ENCODE data around the gene FEM1B.

The FEM1B gene

DNA sequence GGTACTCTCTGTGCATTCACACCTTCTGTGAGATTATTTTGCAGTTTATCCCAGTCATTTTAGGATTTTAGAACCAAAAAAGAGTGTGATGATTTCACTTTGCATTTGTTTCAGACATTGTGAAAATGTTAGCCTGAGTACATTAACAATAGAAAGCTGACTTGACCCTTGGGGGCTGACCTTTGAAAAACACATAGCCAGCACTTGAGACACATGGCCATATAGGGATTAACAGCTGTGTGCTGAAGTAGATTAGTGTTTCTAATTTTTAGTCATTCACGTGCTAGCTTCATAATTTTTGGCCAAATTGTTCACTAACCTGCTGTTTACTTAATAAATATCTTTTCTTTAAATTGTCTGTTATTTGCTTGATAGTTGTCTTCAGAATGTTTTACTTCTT lies 3.5 kb downstream of the FEM1B start:
- Histone ChIP-seq H3K4me1 (ENCODE audit: control insufficient read depth in 1 of 2, insufficient read depth in 1 of 2, low read depth in 1 of 2, low read length in 1 of 2) (peaks cover 65 to 74% of the 10 kb centered on the region in 2 experiments), H3K27ac (no peak overlapping the region)

DNA sequence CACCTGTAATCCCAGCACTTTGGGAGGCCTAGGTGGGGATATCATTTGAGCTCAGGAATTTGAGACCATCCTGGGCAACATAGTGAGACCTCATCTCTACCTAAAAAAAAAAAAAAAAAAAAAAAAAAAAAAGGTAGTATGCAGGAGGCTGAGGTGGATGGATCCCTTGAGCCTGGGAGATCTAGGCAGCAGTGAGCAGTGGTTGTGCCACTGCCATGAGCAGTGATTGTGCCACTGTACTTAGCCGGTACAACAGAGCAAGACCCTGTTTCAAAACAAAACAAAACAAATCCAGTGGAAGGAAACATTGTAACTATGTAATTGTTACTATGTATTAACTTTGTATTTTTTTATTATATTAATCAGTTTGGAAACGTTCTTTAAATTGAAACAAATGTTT lies 5.9 kb downstream of the FEM1B start:
- Histone ChIP-seq H3K36me3 (no peaks in the 10 kb centered on the region), H3K4me1 (ENCODE audit: control insufficient read depth in 1 of 2, insufficient read depth in 1 of 2, low read depth in 1 of 2, low read length in 1 of 2) (peaks cover 57 to 61% of the 10 kb centered on the region in 2 experiments), H3K9me3 (no peaks in the 10 kb centered on the region), H3K27me3 (no peaks in the 10 kb centered on the region), H3K27ac (no peak overlapping the region), H3K4me3 (ENCODE audit: low read depth in 1 of 2, low read length in 1 of 2) (no peak overlapping the region)
- no peak for TF ChIP-seq CTCF (IDR thresholded peaks at IDR 0.05)

More for the DNA sequence above, 3.5 kb downstream of the FEM1B start:
- Histone ChIP-seq H3K36me3 (no peaks in the 10 kb centered on the region), H3K9me3 (no peaks in the 10 kb centered on the region), H3K27me3 (no peaks in the 10 kb centered on the region), H3K4me3 (ENCODE audit: low read depth in 1 of 2, low read length in 1 of 2) (no peak overlapping the region)
- TF ChIP-seq CTCF (IDR thresholded peaks at IDR 0.05), result no peak

DNA sequence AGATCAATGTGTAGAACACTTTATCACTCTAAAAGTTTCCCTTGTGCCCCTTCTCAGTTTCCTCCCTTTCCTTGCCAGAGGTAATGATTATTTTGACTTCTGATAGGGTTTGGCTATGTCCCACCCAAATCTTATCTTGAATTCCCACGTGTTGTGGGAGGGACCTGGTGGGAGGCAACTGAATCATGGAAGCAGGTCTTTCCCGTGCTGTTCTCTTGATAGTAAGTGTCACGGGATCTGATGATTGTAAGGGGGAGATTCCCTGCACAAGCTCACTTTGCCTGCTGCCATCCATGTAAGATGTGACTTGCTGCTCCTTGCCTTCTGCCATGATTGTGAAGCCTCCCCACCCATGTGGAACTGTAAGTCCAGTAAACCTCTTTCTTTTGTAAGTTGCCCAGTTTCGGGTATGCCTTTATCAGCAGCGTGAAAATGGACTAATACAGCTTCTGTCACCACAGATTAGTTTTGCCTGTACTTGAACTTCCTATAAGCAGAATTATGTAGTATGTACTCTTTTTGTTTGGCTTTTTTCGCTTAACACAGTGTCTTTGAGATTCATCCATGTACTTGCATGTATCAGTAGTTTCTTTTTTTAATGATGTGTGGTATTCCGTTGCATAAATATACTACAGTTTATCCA lies 7.2 kb downstream of the FEM1B start:
- Histone ChIP-seq H3K27ac (peak overlapping the region; percentile 58), H3K36me3 (peaks cover 3% of the 10 kb centered on the region), H3K9me3 (no peaks in the 10 kb centered on the region), H3K27me3 (no peaks in the 10 kb centered on the region), H3K4me1 (ENCODE audit: control insufficient read depth in 1 of 2, insufficient read depth in 1 of 2, low read depth in 1 of 2, low read length in 1 of 2) (peaks cover 49 to 54% of the 10 kb centered on the region in 2 experiments), H3K4me3 (ENCODE audit: low read depth in 1 of 2, low read length in 1 of 2) (no peak overlapping the region)
- TF ChIP-seq CTCF (IDR thresholded peaks at IDR 0.05), result no peak

DNA sequence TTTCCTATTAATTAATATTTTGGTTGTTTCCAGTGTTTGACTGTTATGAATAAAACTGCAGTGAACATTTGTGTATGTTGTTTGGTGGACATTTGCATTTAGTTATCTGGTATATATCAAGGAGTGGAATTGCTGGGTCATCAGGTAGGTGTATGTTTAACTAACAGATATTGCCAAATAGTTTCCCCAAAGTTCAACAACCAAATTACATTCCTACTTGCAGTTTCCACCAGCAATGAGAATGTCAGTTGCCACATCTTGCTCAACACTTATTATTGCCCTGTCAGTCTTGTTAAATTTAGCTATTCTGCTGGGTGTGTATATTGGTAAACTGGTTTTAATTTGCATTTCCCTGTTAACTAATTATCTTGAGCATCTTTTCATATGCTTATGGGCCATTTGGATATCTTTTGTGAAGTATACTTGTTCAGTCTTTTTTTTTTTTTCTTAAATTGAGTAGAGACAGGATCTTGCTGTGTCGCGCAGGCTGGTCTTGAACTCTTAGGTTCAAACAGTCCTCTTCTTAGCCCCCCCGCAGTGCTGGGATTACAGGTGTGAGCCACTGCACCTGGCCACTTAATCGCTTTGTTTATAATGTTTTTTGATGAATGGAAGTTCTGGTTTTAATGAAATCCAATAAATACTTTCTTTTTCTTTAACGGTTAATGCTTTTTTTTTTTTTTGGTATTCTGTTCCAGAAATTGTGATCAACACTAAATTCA lies 7.9 kb downstream of the FEM1B start:
- TF ChIP-seq CTCF (IDR thresholded peaks at IDR 0.05), result no peak
- Histone ChIP-seq H3K9me3 (no peaks in the 10 kb centered on the region), H3K27me3 (no peaks in the 10 kb centered on the region), H3K4me3 (ENCODE audit: low read depth in 1 of 2, low read length in 1 of 2) (no peak overlapping the region), H3K36me3 (peaks cover 10% of the 10 kb centered on the region), H3K4me1 (ENCODE audit: control insufficient read depth in 1 of 2, insufficient read depth in 1 of 2, low read depth in 1 of 2, low read length in 1 of 2) (peaks cover 44 to 47% of the 10 kb centered on the region in 2 experiments), H3K27ac (peak overlapping the region; percentile 58)

GRCh38 chr15:68286256-68286655 lies 8.7 kb downstream of the FEM1B start:
- no peak for TF ChIP-seq CTCF (IDR thresholded peaks at IDR 0.05)
- no peaks in the 10 kb centered on the region for H3K9me3 ChIP-seq
- H3K4me3 ChIP-seq (ENCODE audit: low read depth in 1 of 2, low read length in 1 of 2), result no peak overlapping the region
- H3K27ac ChIP-seq, result no peak overlapping the region
- peaks cover 36 to 39% of the 10 kb centered on the region in 2 experiments for H3K4me1 ChIP-seq (ENCODE audit: control insufficient read depth in 1 of 2, insufficient read depth in 1 of 2, low read depth in 1 of 2, low read length in 1 of 2)
- H3K36me3 ChIP-seq, result peaks cover 18% of the 10 kb centered on the region
- no peaks in the 10 kb centered on the region for H3K27me3 ChIP-seq
